Naive thymus-derived CD4-positive, alpha-beta T cell (primary cell): ENCODE measurements around the gene TNIK. TPM values are rescaled to one million over a fixed set of nuclear protein-coding genes. Genes with fewer than 3 reads are reported as not detected.

Experiments
- ATAC-seq: fragments of 150-1000 bp; cut with Tn5 transposase; 2 replicates; pipeline ENCODE4 v1.10.0; 2021; ENCODE audit warnings: mild to moderate bottlenecking, moderate library complexity
- CTCF ChIA-PET: fragments of 350-600 bp; sonication (Branson Sonifier 250); formaldehyde crosslinking; loops from one replicate; lab custom pipeline; 2021; ENCODE audit warnings: antibody characterized with exemption; lab: Charles Lee
- POLR2A ChIA-PET: fragments of 350-600 bp; sonication (Branson Sonifier 250); formaldehyde crosslinking; loops from one replicate; lab custom pipeline; 2021; ENCODE audit warnings: antibody characterized with exemption, inconsistent platforms; lab: Charles Lee
- DNase-seq, 9 donors: peaks; one replicate each; pipeline versions ENCODE4 v3.0.0 to v3.0.0-alpha.2; 2020 to 2022; ENCODE audit warnings: mixed read lengths in 1 of 9
- H3K27ac ChIP-seq: one replicate; pipeline ENCODE4 v1.7.0; 2013; ENCODE audit warnings: mild to moderate bottlenecking, low read depth, low read length, moderate library complexity
- H3K27me3 ChIP-seq, 2 donors: one replicate each; pipeline ENCODE4 v1.7.0; 2013; ENCODE audit warnings: low read length in 2 of 2, mild to moderate bottlenecking in 2 of 2, moderate library complexity in 2 of 2; ENCODE audit not compliant: control insufficient read depth in 2 of 2, insufficient read depth in 2 of 2
- H3K36me3 ChIP-seq, 3 experiments: 1 replicate in 2 of 3; 2 replicates in 1 of 3; pipeline ENCODE4 v1.7.0; 2013; ENCODE audit warnings: low read length in 3 of 3, mild to moderate bottlenecking in 3 of 3, moderate library complexity in 1 of 3; ENCODE audit not compliant: insufficient read depth in 3 of 3, control insufficient read depth in 2 of 3
- H3K4me1 ChIP-seq, 2 donors: one replicate each; pipeline ENCODE4 v1.7.0; 2013; ENCODE audit warnings: low read length in 2 of 2, mild to moderate bottlenecking in 2 of 2, moderate library complexity in 1 of 2; ENCODE audit not compliant: control insufficient read depth in 2 of 2, insufficient read depth in 2 of 2
- H3K4me3 ChIP-seq: 2 replicates; pipeline ENCODE4 v1.7.0; 2013; ENCODE audit warnings: mild to moderate bottlenecking, low read length
- H3K9me3 ChIP-seq, 3 experiments: 1 replicate in 2 of 3; 2 replicates in 1 of 3; pipeline ENCODE4 v1.7.0; 2013; ENCODE audit warnings: low read length in 3 of 3; ENCODE audit not compliant: control insufficient read depth in 2 of 3
- H3K27ac Mint-ChIP-seq, 9 donors: one replicate each; pipeline ENCODE4 v1.8.0; 2020 to 2022; ENCODE audit warnings: mixed read lengths in 9 of 9, mild to moderate bottlenecking in 8 of 9, moderate library complexity in 5 of 9, inconsistent platforms in 2 of 9
- H3K27me3 Mint-ChIP-seq, 5 donors: one replicate each; pipeline ENCODE4 v1.8.0; 2021 to 2022; ENCODE audit warnings: mixed read lengths in 5 of 5, mild to moderate bottlenecking in 1 of 5
- H3K36me3 Mint-ChIP-seq, 5 donors: one replicate each; pipeline ENCODE4 v1.8.0; 2020 to 2022; ENCODE audit warnings: mixed read lengths in 5 of 5, mild to moderate bottlenecking in 3 of 5, inconsistent platforms in 1 of 5
- H3K4me1 Mint-ChIP-seq, 7 donors: one replicate each; pipeline ENCODE4 v1.8.0; 2020 to 2022; ENCODE audit warnings: mixed read lengths in 7 of 7, mild to moderate bottlenecking in 3 of 7, inconsistent platforms in 1 of 7
- H3K4me3 Mint-ChIP-seq, 10 donors: one replicate each; pipeline ENCODE4 v1.8.0; 2020 to 2022; ENCODE audit warnings: mild to moderate bottlenecking in 10 of 10, mixed read lengths in 10 of 10, moderate library complexity in 6 of 10, inconsistent platforms in 2 of 10
- H3K9me3 Mint-ChIP-seq, 11 donors: one replicate each; pipeline ENCODE4 v1.8.0; 2020 to 2022; ENCODE audit warnings: mixed read lengths in 11 of 11, mild to moderate bottlenecking in 4 of 11, inconsistent platforms in 1 of 11, moderate library complexity in 1 of 11
- intact Hi-C, 2 donors: fragments of 100-400 bp; cut with micrococcal nuclease; formaldehyde crosslinking; loops; one replicate each; pipeline ENCODE4 v1.15.1; 2023
- polyA plus RNA-seq, 2 donors: library from polyadenylated mRNA; unstranded; fragments of 300-500 nt; fragmentation: Illumina TruSeq; gene quantifications; one replicate each; pipeline ENCODE4 v1.2.3, GENCODE V29; 2021
- total RNA-seq, 6 experiments: library from RNA in 5 of 6; stranded (reverse) in 5 of 6; gene quantifications; 1 replicate in 5 of 6; 2 replicates in 1 of 6; pipeline ENCODE4 v1.2.3 and lab custom pipeline; 2021 to 2026

TNIK gene
- total and polyA plus RNA-seq, 7 experiments from 2014 or later: 20.2 to 74.9 (median 66.3) TPM

GRCh38 chr3:171157286-171157685 lies 302.9 kb downstream of the TNIK start:
- CTCF ChIA-PET: no interaction called here
- intact Hi-C loops: no loop called here
- H3K9me3 Mint-ChIP-seq: peaks cover 0 to 1% (median 0%) of the 10 kb centered on the region in 11 donors
- peaks cover 10 to 80% (median 10%) of the 10 kb centered on the region in 3 experiments for H3K36me3 ChIP-seq
- no peaks in the 10 kb centered on the region for H3K27me3 Mint-ChIP-seq
- H3K9me3 ChIP-seq: no peaks in the 10 kb centered on the region
- H3K27me3 ChIP-seq: no peaks in the 10 kb centered on the region
- no peak for ATAC-seq
- POLR2A ChIA-PET: no interaction called here
- H3K27ac Mint-ChIP-seq: peak overlapping the region in 1 of 9 donors; percentile 36
- no peak for DNase-seq
- H3K4me3 ChIP-seq: no peak overlapping the region
- H3K4me1 ChIP-seq: no peaks in the 10 kb centered on the region
- peaks cover 0 to 22% (median 0%) of the 10 kb centered on the region in 7 donors for H3K4me1 Mint-ChIP-seq
- peaks cover 39 to 76% (median 58%) of the 10 kb centered on the region in 5 donors for H3K36me3 Mint-ChIP-seq
- H3K27ac ChIP-seq: no peak overlapping the region
- no peak overlapping the region for H3K4me3 Mint-ChIP-seq

GRCh38 chr3:171156401-171157010 lies 303.7 kb downstream of the TNIK start:
- Mint-ChIP-seq H3K27me3 (no peaks in the 10 kb centered on the region), H3K36me3 (peaks cover 40 to 77% (median 58%) of the 10 kb centered on the region in 5 donors), H3K4me1 (peaks cover 0 to 22% (median 0%) of the 10 kb centered on the region in 7 donors), H3K9me3 (peaks cover 0 to 1% (median 0%) of the 10 kb centered on the region in 11 donors), H3K27ac (peak overlapping the region in 2 of 9 donors; percentile 14 to 17), H3K4me3 (no peak overlapping the region)
- no peak for ATAC-seq
- Histone ChIP-seq H3K4me1 (no peaks in the 10 kb centered on the region), H3K9me3 (no peaks in the 10 kb centered on the region), H3K36me3 (peaks cover 10 to 88% (median 10%) of the 10 kb centered on the region in 3 experiments), H3K27ac (no peak overlapping the region), H3K4me3 (no peak overlapping the region), H3K27me3 (no peaks in the 10 kb centered on the region)
- no peak for DNase-seq
- CTCF ChIA-PET: no interaction called here
- intact Hi-C loops: no loop called here
- POLR2A ChIA-PET: no interaction called here

- intact Hi-C loops: no loop called here
- Mint-ChIP-seq H3K36me3 (peaks cover 32 to 68% (median 52%) of the 10 kb centered on the region in 5 donors), H3K4me1 (peaks cover 0 to 22% (median 0%) of the 10 kb centered on the region in 7 donors), H3K27me3 (no peaks in the 10 kb centered on the region), H3K27ac (peak overlapping the region in 2 of 9 donors; percentile 13 to 14), H3K9me3 (peaks cover 0 to 1% (median 0%) of the 10 kb centered on the region in 11 donors), H3K4me3 (no peak overlapping the region)
- Histone ChIP-seq H3K4me3 (no peak overlapping the region), H3K27ac (no peak overlapping the region), H3K9me3 (no peaks in the 10 kb centered on the region), H3K36me3 (peaks cover 3 to 87% (median 10%) of the 10 kb centered on the region in 3 experiments), H3K27me3 (no peaks in the 10 kb centered on the region), H3K4me1 (no peaks in the 10 kb centered on the region)
- ATAC-seq (no peak), DNase-seq (no peak)
- CTCF ChIA-PET: interaction anchor here (0.9 kb wide), 1 partner anchor 8 kb away, joined by 4 read pairs; no protein-coding TSS in a partner anchor
- POLR2A ChIA-PET: no interaction called here
Observed at GRCh38 chr3:171155122-171155700, 305.0 kb downstream of the TNIK start.

DNA sequence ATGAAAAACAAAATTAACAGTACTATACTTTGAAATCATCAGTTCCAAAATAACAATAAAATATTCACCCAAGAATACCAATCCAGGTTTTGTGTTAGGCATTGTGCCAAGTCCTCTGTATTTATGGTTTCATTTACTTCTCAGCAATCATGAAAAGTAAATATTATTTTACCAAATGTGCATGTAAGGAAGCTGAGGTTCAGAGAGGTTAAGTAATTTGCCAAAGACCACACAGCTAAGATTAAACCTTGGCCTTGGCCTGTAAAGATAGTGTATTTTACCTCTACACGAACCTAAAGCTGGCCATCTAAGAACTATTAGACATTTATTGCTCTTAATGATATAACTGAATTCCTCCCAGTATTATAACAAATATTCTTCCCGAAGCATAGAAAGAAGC lies 309.3 kb downstream of the TNIK start:
- CTCF ChIA-PET: no interaction called here

DNA sequence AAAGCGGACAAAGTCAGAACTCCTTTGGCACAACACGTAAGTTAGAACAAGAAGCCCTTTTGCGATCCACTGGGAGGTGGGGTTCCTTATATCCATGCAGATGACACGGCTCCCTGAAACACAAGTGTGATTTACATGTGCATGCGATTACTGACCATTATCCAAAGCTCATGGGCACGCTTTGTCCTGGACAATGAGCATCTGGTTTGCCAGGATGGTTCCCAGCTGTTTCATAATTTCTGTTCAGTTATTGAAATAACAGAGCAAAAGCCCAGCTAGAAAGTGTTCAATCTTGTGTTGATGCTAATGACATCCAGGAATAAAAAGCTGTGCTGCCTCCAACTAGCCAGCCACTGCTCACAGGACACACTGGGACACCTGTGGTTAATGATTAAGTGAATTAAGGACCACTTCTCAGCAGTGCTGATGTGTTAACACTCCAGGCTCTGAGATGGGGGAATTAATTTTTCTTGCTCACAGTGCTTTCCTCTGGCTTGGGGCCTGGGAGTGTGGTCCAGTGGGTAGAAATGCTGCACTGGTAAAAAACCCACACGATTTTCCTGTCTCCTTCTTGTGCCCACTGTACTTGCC lies 310.6 kb downstream of the TNIK start:
- H3K27ac Mint-ChIP-seq: peak overlapping the region in 3 of 9 donors; percentile 3 to 38 (median 22)
- ChIA-PET POLR2A (no interaction called here), CTCF (no interaction called here)
- H3K4me1 ChIP-seq: no peaks in the 10 kb centered on the region
- H3K27me3 Mint-ChIP-seq: no peaks in the 10 kb centered on the region
- H3K9me3 Mint-ChIP-seq: no peaks in the 10 kb centered on the region
- ATAC-seq: no peak
- no peak overlapping the region for H3K27ac ChIP-seq
- no peaks in the 10 kb centered on the region for H3K9me3 ChIP-seq
- H3K4me1 Mint-ChIP-seq: peaks cover 0 to 6% (median 0%) of the 10 kb centered on the region in 7 donors
- no peak for DNase-seq
- H3K4me3 Mint-ChIP-seq: no peak overlapping the region
- intact Hi-C loops: no loop called here
- peaks cover 20 to 39% (median 37%) of the 10 kb centered on the region in 5 donors for H3K36me3 Mint-ChIP-seq
- H3K4me3 ChIP-seq: no peak overlapping the region
- H3K27me3 ChIP-seq: no peaks in the 10 kb centered on the region
- peaks cover 0 to 66% (median 6%) of the 10 kb centered on the region in 3 experiments for H3K36me3 ChIP-seq

More for the DNA sequence above, 309.3 kb downstream of the TNIK start:
- no peaks in the 10 kb centered on the region for H3K27me3 Mint-ChIP-seq
- Histone ChIP-seq H3K36me3 (peaks cover 0 to 74% (median 3%) of the 10 kb centered on the region in 3 experiments), H3K9me3 (no peaks in the 10 kb centered on the region), H3K4me3 (no peak overlapping the region), H3K27me3 (no peaks in the 10 kb centered on the region), H3K4me1 (no peaks in the 10 kb centered on the region), H3K27ac (no peak overlapping the region)
- DNase-seq (no peak), ATAC-seq (no peak)
- H3K9me3 Mint-ChIP-seq: peaks cover 0 to 1% (median 0%) of the 10 kb centered on the region in 11 donors
- peaks cover 0 to 15% (median 0%) of the 10 kb centered on the region in 7 donors for H3K4me1 Mint-ChIP-seq
- peaks cover 21 to 45% (median 44%) of the 10 kb centered on the region in 5 donors for H3K36me3 Mint-ChIP-seq
- POLR2A ChIA-PET: no interaction called here
- peak overlapping the region in 2 of 9 donors; percentile 12 to 39 for H3K27ac Mint-ChIP-seq
- intact Hi-C loops: no loop called here
- no peak overlapping the region for H3K4me3 Mint-ChIP-seq

GRCh38 chr3:171145798-171146197 lies 314.4 kb downstream of the TNIK start:
- Mint-ChIP-seq H3K4me1 (no peaks in the 10 kb centered on the region), H3K27me3 (no peaks in the 10 kb centered on the region), H3K36me3 (peaks cover 15 to 55% (median 45%) of the 10 kb centered on the region in 5 donors), H3K9me3 (no peaks in the 10 kb centered on the region), H3K27ac (peak overlapping the region in 1 of 9 donors; percentile 8), H3K4me3 (no peak overlapping the region)
- POLR2A ChIA-PET: no interaction called here
- Histone ChIP-seq H3K9me3 (no peaks in the 10 kb centered on the region), H3K27me3 (no peaks in the 10 kb centered on the region), H3K4me1 (no peaks in the 10 kb centered on the region), H3K27ac (no peak overlapping the region), H3K4me3 (no peak overlapping the region), H3K36me3 (peaks cover 0 to 70% (median 6%) of the 10 kb centered on the region in 3 experiments)
- DNase-seq: no peak
- no peak for ATAC-seq
- CTCF ChIA-PET: no interaction called here
- intact Hi-C loops: no loop called here
